Trophoblast cell (in vitro differentiated cells and primary cell): ENCODE measurements around the gene LDB2.

Experiments used
- DNase-seq, 2 donors: peaks; one replicate each; pipeline ENCODE4 v3.0.0-alpha.2; 2016
- H2AFZ ChIP-seq: 2 replicates; pipeline ENCODE4 v1.6.1; 2013; ENCODE audit warnings: low read length, moderate library complexity, mild to moderate bottlenecking; ENCODE audit not compliant: insufficient read depth, poor library complexity
- H2AK5ac ChIP-seq: 2 replicates; pipeline ENCODE4 v1.6.1; 2013; ENCODE audit warnings: mild to moderate bottlenecking, low read length
- H2BK120ac ChIP-seq: 2 replicates; pipeline ENCODE4 v1.6.1; 2013; ENCODE audit warnings: low read length, mild to moderate bottlenecking, moderate library complexity; ENCODE audit not compliant: insufficient read depth, poor library complexity
- H2BK12ac ChIP-seq: 2 replicates; pipeline ENCODE4 v1.6.1; 2013; ENCODE audit warnings: mild to moderate bottlenecking, low read length, moderate library complexity
- H2BK5ac ChIP-seq: 2 replicates; pipeline ENCODE4 v1.6.1; 2013; ENCODE audit warnings: low read length, low read depth, moderate library complexity, mild to moderate bottlenecking; ENCODE audit not compliant: poor library complexity
- H3K14ac ChIP-seq: 2 replicates; pipeline ENCODE4 v1.6.1; 2013; ENCODE audit warnings: mild to moderate bottlenecking, low read length
- H3K18ac ChIP-seq: 2 replicates; pipeline ENCODE4 v1.6.1; 2013; ENCODE audit warnings: mild to moderate bottlenecking, low read length
- H3K23ac ChIP-seq: 2 replicates; pipeline ENCODE4 v1.6.1; 2013; ENCODE audit warnings: low read length
- H3K27ac ChIP-seq: 2 replicates; pipeline ENCODE4 v1.5.1; 2013; ENCODE audit warnings: low read depth, mild to moderate bottlenecking, inconsistent platforms, low read length, moderate library complexity
- H3K27me3 ChIP-seq: 2 replicates; pipeline ENCODE4 v1.6.1; 2013; ENCODE audit warnings: inconsistent platforms, mild to moderate bottlenecking, low read length, moderate library complexity; ENCODE audit not compliant: insufficient read depth
- H3K36me3 ChIP-seq, 2 experiments: 1 replicate in 1 of 2; 2 replicates in 1 of 2; pipeline ENCODE4 v1.6.1; 2013; ENCODE audit warnings: low read length in 2 of 2, mild to moderate bottlenecking in 2 of 2, moderate library complexity in 1 of 2; ENCODE audit not compliant: insufficient read depth in 2 of 2, control insufficient read depth in 1 of 2
- H3K4ac ChIP-seq: 2 replicates; pipeline ENCODE4 v1.6.1; 2013; ENCODE audit warnings: low read depth, mild to moderate bottlenecking, low read length, moderate library complexity
- H3K4me1 ChIP-seq, 2 experiments: 1 replicate in 1 of 2; 2 replicates in 1 of 2; pipeline ENCODE4 v1.6.1; 2013; ENCODE audit warnings: low read length in 2 of 2, mild to moderate bottlenecking in 2 of 2, moderate library complexity in 1 of 2; ENCODE audit not compliant: insufficient read depth in 2 of 2, control insufficient read depth in 1 of 2
- H3K4me2 ChIP-seq: 2 replicates; pipeline ENCODE4 v1.6.1; 2013; ENCODE audit warnings: inconsistent platforms, mild to moderate bottlenecking, low read length, moderate library complexity
- H3K4me3 ChIP-seq: 2 replicates; pipeline ENCODE4 v1.5.1; 2013; ENCODE audit warnings: mild to moderate bottlenecking, low read depth, low read length, inconsistent platforms
- H3K79me1 ChIP-seq: one replicate; pipeline ENCODE4 v1.6.1; 2013; ENCODE audit warnings: low read length
- H3K79me2 ChIP-seq: 2 replicates; pipeline ENCODE4 v1.6.1; 2013; ENCODE audit warnings: low read length, mild to moderate bottlenecking; ENCODE audit not compliant: control insufficient read depth, insufficient read depth, poor library complexity
- H3K9ac ChIP-seq: 2 replicates; pipeline ENCODE4 v1.6.1; 2013; ENCODE audit warnings: mild to moderate bottlenecking, low read length
- H3K9me3 ChIP-seq: 2 replicates; pipeline ENCODE4 v1.6.1; 2013; ENCODE audit warnings: low read depth, mild to moderate bottlenecking, control low read depth, inconsistent platforms, low read length; ENCODE audit not compliant: insufficient read depth
- H4K12ac ChIP-seq: 2 replicates; pipeline ENCODE4 v1.6.1; 2013; ENCODE audit warnings: low read depth, mild to moderate bottlenecking, low read length, moderate library complexity
- H4K8ac ChIP-seq: 2 replicates; pipeline ENCODE4 v1.6.1; 2013; ENCODE audit warnings: low read depth, mild to moderate bottlenecking, low read length, moderate library complexity
- H4K91ac ChIP-seq: one replicate; pipeline ENCODE4 v1.6.1; 2013; ENCODE audit warnings: low read depth, mild to moderate bottlenecking, low read length, moderate library complexity
- WGBS: extraction: QIAGEN DNeasy Blood & Tissue Kit; methylation state at CpG from one replicate; pipeline ENCODE4 v1.1.7; 2013; ENCODE audit warnings: missing lambda C conversion rate; ENCODE audit not compliant: insufficient read length, insufficient coverage; ENCODE audit errors: extremely low coverage; 5-methylcytosine and 5-hydroxymethylcytosine counted together

Gene LDB2

DNA sequence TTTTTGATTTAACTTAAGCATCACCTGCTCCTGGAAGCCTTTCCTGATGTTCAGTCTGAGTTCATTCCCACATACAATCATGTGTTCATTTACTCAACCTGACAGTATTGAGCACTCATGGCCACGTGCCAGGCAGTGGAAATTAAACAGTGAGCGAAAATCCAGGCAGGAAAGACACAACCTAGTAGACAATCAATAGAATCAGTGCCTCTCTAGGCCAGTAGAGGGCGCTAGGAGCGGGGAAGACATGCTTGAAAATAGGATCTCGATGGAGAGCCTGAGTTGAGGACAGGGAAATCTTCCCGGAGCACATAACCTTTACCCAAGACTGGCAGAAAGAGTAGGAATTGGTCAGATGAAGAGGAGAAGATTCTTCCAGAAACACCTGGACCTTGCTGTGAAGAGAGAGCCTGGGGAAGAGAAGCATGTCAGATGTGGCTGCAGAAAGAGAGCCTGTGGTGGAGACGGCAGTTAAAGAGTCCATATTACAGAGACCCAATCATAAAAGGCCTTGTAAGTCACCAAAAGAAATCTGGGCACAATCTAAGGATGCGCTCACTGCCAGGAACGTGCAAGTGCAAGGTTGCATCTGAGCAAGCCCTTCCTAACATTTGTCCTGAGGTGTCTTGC lies 103.5 kb downstream of the LDB2 start:
- Histone ChIP-seq H3K14ac (no peak overlapping the region), H3K4me3 (no peak overlapping the region), H4K8ac (no peak overlapping the region), H3K27ac (no peak overlapping the region), H2BK120ac (no peak overlapping the region), H3K4me1 (no peaks in the 10 kb centered on the region), H2BK12ac (no peak overlapping the region), H3K79me1 (no peaks in the 10 kb centered on the region), H3K79me2 (no peaks in the 10 kb centered on the region), H3K36me3 (no peaks in the 10 kb centered on the region), H2BK5ac (no peak overlapping the region), H3K9ac (no peak overlapping the region), H4K91ac (no peak overlapping the region), H3K4me2 (no peak overlapping the region), H3K4ac (no peak overlapping the region), H4K12ac (no peak overlapping the region), H3K27me3 (no peaks in the 10 kb centered on the region), H3K9me3 (no peaks in the 10 kb centered on the region), H2AK5ac (no peak overlapping the region), H3K23ac (no peak overlapping the region), H2AFZ (no peak overlapping the region), H3K18ac (no peak overlapping the region)
- no CpG with 5 or more reads among the region's 9 CpGs for WGBS
- DNase-seq = peak in 1 of 2 donors; percentile 39

DNA sequence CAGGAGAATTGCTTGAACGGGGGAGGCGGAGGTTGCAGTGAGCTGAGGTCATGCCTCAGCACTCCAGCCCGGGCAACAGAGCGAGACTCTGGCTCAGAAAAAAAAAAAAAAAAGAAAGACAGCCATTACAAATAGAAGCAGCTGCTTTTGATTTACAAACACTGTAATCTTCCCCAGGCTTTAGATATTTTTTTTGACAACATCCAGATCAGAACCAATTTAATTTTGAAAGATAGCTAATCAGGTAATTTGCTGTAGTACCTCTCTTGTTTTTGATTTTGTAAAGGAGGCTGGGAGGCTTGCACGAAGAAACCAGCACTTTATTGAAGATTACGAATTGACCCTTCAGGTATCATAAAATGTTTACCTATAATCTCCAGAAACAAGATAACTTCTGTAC lies 107.0 kb downstream of the LDB2 start:
- no peaks in the 10 kb centered on the region for H3K79me2 ChIP-seq
- no peak overlapping the region for H3K9ac ChIP-seq
- H3K27ac ChIP-seq = no peak overlapping the region
- no peaks in the 10 kb centered on the region for H3K36me3 ChIP-seq
- no peak overlapping the region for H2BK5ac ChIP-seq
- no peak for DNase-seq
- no peak overlapping the region for H2AFZ ChIP-seq
- H3K4me3 ChIP-seq = no peak overlapping the region
- H4K91ac ChIP-seq = no peak overlapping the region
- WGBS = no CpG with 5 or more reads among the region's 6 CpGs
- no peak overlapping the region for H4K12ac ChIP-seq
- H3K4me1 ChIP-seq = no peaks in the 10 kb centered on the region
- no peaks in the 10 kb centered on the region for H3K79me1 ChIP-seq
- H3K27me3 ChIP-seq = no peaks in the 10 kb centered on the region
- H4K8ac ChIP-seq = no peak overlapping the region
- no peak overlapping the region for H2AK5ac ChIP-seq
- no peak overlapping the region for H3K4ac ChIP-seq
- H3K18ac ChIP-seq = no peak overlapping the region
- H2BK12ac ChIP-seq = no peak overlapping the region
- no peaks in the 10 kb centered on the region for H3K9me3 ChIP-seq
- no peak overlapping the region for H3K23ac ChIP-seq
- no peak overlapping the region for H3K4me2 ChIP-seq
- H2BK120ac ChIP-seq = no peak overlapping the region
- H3K14ac ChIP-seq = no peak overlapping the region

DNA sequence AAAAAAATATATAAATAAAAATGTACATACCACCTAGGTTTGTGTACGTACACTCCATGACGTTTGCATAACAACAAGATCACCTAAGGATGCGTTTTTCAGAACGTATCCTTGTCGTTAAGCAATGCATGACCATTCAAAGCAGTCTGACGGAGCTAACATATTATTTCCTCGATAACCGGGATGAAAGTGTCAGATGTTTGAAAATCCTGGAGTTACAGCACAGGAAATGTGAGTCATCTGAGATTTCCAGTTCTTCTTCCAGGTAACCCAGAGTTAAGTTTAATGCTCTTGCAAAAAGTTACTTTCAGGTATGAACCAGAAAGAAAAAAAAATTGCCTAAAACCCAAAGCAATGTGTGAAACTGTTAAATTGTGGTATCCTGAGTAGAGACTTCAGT lies 107.9 kb downstream of the LDB2 start:
- no peaks in the 10 kb centered on the region for H3K27me3 ChIP-seq
- H3K4me2 ChIP-seq = no peak overlapping the region
- H3K9me3 ChIP-seq = no peaks in the 10 kb centered on the region
- no peak overlapping the region for H2BK12ac ChIP-seq
- H4K12ac ChIP-seq = no peak overlapping the region
- no peak overlapping the region for H3K4ac ChIP-seq
- no peak overlapping the region for H4K91ac ChIP-seq
- H3K23ac ChIP-seq = no peak overlapping the region
- no peak overlapping the region for H3K27ac ChIP-seq
- H3K4me3 ChIP-seq = no peak overlapping the region
- no peaks in the 10 kb centered on the region for H3K4me1 ChIP-seq
- no peak overlapping the region for H2AK5ac ChIP-seq
- no peaks in the 10 kb centered on the region for H3K36me3 ChIP-seq
- H3K9ac ChIP-seq = no peak overlapping the region
- no peak overlapping the region for H2BK5ac ChIP-seq
- no peak overlapping the region for H2AFZ ChIP-seq
- H3K18ac ChIP-seq = no peak overlapping the region
- peak in 1 of 2 donors; percentile 12 for DNase-seq
- H3K79me2 ChIP-seq = no peaks in the 10 kb centered on the region
- H4K8ac ChIP-seq = no peak overlapping the region
- H3K79me1 ChIP-seq = no peaks in the 10 kb centered on the region
- H2BK120ac ChIP-seq = no peak overlapping the region
- H3K14ac ChIP-seq = no peak overlapping the region
- no CpG with 5 or more reads among the region's 8 CpGs for WGBS

DNA sequence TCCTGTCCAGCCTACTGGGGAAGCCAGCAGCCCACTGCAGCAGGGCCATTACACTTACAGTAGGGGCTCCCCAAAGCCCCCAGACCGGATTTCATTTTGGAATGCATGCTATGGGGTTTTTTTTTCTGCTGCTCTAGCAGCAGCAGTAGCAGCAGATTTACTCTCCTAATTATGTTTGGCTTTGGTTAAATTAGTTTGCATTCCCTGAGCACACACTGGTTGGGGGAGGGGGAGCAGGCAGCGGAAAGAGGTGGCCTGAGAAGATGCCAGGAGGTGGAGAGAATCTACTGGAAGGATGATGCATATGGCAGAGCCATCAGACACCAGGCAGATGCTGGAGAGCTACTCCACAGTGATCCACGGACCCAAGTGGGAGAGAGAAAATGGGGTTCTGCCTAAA lies 109.6 kb downstream of the LDB2 start:
- WGBS = no CpG with 5 or more reads among the region's 3 CpGs
- Histone ChIP-seq H3K4me1 (peaks cover 0 to 1% of the 10 kb centered on the region in 2 experiments), H2BK120ac (no peak overlapping the region), H3K4ac (no peak overlapping the region), H3K79me1 (no peaks in the 10 kb centered on the region), H3K9me3 (peaks cover 2% of the 10 kb centered on the region), H3K36me3 (no peaks in the 10 kb centered on the region), H3K9ac (no peak overlapping the region), H2BK5ac (no peak overlapping the region), H3K27me3 (no peaks in the 10 kb centered on the region), H3K14ac (no peak overlapping the region), H2AK5ac (no peak overlapping the region), H4K91ac (no peak overlapping the region), H2AFZ (no peak overlapping the region), H3K4me2 (no peak overlapping the region), H4K8ac (no peak overlapping the region), H3K27ac (no peak overlapping the region), H3K23ac (no peak overlapping the region), H3K79me2 (no peaks in the 10 kb centered on the region), H3K18ac (no peak overlapping the region), H4K12ac (no peak overlapping the region), H3K4me3 (no peak overlapping the region), H2BK12ac (no peak overlapping the region)
- no peak for DNase-seq
